ES-I3 (cell line): Measurements from ENCODE around the gene SKP1.

Experiments
- H3K36me3 ChIP-seq: 2 replicates; pipeline ENCODE4 v1.6.1; 2013; ENCODE audit warnings: mild to moderate bottlenecking, low read length, control low read depth, moderate library complexity; ENCODE audit not compliant: insufficient read depth
- H3K4me1 ChIP-seq: 2 replicates; pipeline ENCODE4 v1.6.1; 2013; ENCODE audit warnings: mild to moderate bottlenecking, control low read depth, low read length; ENCODE audit not compliant: insufficient read depth
- H3K9ac ChIP-seq: 2 replicates; pipeline ENCODE4 v1.6.1; 2013; ENCODE audit warnings: low read depth, mild to moderate bottlenecking, low read length, moderate library complexity
- H3K9me3 ChIP-seq: 2 replicates; pipeline ENCODE4 v1.6.1; 2013; ENCODE audit warnings: mild to moderate bottlenecking, low read length, moderate library complexity; ENCODE audit not compliant: control insufficient read depth, insufficient read depth

SKP1 gene

DNA sequence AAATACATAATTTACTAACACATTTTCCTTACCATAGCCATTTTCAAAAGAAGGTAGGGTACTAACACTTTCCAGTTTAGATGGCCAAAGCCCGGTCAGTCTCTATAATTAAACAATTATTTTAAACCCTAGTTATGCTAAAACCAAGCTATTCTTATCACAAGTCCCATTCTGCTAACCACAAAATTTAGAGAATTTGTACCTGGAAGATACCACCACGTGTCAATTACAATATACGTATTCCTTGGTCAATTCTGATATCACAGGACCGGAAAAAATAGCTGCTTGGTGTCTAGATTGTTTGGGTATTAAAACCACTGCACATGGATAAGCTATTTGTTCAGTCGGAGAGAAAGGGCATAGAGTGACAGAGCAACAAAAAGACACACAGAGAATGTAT lies 18.9 kb upstream of the SKP1 start:
- no peaks in the 10 kb centered on the region for H3K4me1 ChIP-seq
- H3K9ac ChIP-seq: no peak overlapping the region
- no peaks in the 10 kb centered on the region for H3K9me3 ChIP-seq
- peaks cover 26% of the 10 kb centered on the region for H3K36me3 ChIP-seq

DNA sequence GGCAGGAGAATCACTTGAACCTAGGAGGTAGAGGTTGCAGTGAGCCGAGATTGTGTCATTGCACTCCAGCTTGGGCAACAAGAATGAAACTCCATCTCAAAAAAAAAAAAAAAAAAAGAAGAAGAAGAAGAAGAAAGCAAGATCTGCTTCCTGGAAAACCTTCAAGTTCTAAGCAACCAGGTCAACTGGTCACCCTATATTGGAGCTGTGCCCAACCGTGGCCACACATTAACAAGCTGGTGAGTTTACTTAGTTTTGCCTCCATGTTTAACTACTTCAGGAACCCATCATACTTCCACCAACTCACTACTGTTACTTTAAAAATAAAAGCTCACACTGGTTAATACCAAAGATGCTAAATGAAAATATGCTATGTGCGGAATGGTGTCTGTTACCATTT lies 12.3 kb upstream of the SKP1 start:
- no peak overlapping the region for H3K9ac ChIP-seq
- H3K4me1 ChIP-seq: no peaks in the 10 kb centered on the region
- no peaks in the 10 kb centered on the region for H3K36me3 ChIP-seq
- H3K9me3 ChIP-seq: no peaks in the 10 kb centered on the region

DNA sequence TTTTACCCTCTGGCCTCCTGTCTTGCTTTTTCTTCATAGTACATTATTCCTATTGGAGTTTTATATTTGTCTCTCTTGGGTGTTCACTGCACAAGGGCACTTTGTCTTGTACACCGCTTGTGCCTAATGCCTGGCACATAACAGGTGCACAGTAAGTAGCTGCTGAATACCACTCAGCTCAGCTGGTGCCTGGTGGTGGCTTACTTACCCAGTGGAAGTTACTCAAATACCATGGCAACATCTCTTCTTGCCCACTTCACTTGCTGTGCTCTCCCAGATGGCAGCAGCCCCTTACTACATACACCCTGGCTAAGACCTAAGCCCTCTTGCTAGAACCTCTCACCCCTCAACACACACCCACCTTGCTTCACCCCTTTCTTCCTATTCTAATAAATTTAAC lies 11.3 kb upstream of the SKP1 start:
- Histone ChIP-seq H3K36me3 (no peaks in the 10 kb centered on the region), H3K4me1 (no peaks in the 10 kb centered on the region), H3K9ac (no peak overlapping the region), H3K9me3 (no peaks in the 10 kb centered on the region)

DNA sequence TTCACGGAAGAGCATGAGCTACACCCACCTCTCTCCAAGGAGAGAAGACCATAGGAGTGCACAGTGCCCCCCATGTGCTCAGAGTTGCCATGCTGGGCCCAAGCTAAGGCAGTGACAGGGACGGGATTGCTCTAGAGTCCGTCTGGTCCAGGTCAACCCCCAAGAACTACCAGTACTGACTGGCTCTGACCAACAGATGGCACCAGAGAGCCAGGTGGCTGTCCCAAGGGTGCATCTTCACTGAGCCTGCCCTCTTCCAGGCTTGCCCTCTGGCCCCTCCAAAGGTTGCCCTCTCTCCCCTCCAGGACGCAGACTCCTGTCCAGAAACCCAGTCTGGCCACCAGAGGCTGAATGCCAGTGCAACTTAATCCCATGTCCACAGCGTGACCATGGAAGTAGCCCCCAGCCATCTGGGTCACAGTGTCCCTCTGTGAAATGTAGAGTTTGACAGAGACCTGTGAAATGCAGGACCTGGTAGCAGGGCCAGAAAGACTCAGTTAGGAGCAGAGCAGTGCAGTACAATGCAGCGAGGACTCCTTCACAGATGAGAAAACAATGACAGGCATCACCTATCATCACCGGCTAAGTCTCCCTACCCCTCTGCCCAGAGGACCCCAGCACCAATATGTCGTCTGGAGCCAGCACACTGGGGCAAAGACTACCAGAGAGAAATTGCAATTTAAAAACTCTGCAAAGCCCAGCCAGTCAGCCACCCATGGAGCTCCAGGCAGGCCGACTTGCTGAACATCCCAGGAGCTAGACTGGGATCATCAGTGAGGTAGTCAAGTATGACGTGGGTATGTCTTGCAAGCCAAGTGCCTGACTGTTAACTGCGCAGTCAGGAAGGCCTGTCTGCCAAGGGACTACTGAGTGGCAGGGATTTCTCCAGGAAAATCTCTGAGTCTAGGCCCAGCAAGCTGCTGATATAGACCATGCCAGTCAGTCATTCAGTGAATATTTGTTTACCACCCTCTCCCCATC lies 7.7 kb upstream of the SKP1 start:
- no peak overlapping the region for H3K9ac ChIP-seq
- no peaks in the 10 kb centered on the region for H3K4me1 ChIP-seq
- H3K36me3 ChIP-seq: no peaks in the 10 kb centered on the region
- H3K9me3 ChIP-seq: no peaks in the 10 kb centered on the region

DNA sequence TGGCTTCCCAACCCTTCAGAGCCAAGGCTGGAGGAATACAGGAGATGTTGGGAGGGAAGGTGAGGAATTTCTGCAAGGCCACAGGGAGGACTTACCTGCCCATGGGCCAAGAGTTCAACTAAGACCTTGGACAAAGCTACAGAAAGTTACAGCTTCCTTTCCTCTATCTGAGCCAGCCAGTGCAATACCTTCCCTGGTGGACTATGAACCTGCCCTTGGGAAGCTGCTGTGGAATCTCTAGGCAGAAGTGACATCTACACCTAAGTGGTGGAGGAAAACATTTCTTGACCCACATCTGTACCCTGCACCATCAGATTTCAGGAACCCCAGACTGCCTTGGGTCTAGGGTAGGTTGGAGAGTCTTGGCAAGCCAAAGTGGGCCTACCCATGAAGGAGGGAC lies 6.7 kb upstream of the SKP1 start:
- Histone ChIP-seq H3K9me3 (no peaks in the 10 kb centered on the region), H3K4me1 (no peaks in the 10 kb centered on the region), H3K9ac (no peak overlapping the region), H3K36me3 (no peaks in the 10 kb centered on the region)

DNA sequence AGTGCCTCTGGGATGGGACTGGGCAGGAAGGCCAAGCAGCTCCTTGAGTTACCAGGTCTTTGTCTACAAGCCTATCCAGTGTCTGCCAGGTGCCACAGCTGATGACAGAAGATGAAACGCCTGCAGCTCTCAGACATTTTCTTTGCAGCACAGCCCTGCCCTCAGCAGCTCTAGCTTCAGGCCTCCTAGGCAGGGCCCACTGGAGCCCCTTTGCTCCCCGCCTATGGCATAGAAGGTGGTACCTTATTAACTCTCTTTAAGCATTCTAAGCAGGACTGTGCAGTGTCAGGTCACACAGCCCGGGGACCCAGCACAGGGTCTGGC lies 1.3 kb upstream of the SKP1 start:
- H3K36me3 ChIP-seq: no peaks in the 10 kb centered on the region
- no peaks in the 10 kb centered on the region; the same call in 1 of the 2 replicates for H3K4me1 ChIP-seq
- H3K9ac ChIP-seq: peak overlapping the region; percentile 96; the same call in 1 of the 2 replicates
- no peaks in the 10 kb centered on the region for H3K9me3 ChIP-seq

DNA sequence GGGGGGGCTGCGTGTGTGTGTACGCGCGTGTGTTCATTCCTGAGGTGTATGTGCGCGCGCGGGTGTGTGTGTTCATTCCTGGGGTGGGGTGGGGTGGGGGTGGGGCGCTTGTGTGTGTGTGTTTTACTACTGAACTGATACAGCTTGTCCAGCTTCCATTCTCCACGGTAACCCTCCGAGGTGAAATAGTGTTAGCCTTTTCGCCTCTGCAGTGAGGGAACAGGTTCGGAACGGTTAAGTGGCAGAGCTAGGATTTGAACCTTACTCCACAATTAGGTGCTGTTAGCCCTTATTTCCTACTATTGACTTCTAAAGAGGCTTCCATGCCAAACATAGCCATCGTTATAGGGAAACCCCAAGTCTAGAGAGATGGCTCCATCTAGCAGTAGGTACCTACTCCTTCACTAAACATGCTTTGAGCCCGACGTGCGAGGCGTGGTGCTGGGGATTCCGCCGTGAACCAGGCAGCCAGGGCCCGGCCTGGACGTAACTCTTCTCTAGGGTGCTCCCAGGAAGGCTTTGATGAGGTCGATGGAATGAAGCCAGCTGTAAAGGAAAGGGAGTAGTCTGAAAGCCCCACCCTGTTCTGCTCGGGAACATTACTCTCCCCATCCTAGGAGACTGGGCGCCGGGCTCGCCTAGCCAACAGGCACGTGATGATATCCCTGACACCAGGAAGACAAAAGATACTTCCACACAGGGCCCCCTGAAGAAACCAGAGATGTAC lies 782 bp upstream of the SKP1 start:
- Histone ChIP-seq H3K9me3 (no peaks in the 10 kb centered on the region), H3K9ac (peak overlapping the region; percentile 96), H3K4me1 (no peaks in the 10 kb centered on the region; the same call in 1 of the 2 replicates), H3K36me3 (no peaks in the 10 kb centered on the region; the same call in 1 of the 2 replicates)

DNA sequence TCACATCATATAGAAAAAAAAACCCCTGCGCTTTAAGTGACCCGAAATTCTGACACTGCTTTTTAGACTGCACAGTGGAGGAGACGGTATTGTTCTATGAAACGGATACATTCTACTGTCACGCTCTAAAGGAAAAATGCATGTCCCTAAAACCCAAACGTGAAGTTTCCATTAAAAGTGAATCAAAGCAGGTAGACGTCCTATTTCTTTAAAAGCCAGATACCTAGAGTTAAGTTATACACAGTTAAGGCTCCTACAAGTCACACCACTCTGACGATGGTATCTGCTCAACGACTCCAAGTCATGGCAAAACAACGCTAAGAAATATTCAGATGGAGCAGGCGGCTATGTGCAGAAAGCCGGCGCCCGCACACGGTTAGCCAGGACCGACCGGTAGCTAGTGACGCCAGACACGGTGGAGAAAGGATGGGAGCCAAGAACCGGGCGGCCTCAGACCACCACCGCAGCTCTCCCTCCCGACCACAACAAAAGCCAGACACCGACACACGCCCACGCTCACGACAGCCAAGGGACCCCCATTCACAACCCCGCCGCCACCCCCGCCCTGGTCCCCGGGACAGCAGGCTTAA lies 734 bp downstream of the SKP1 start:
- peaks cover 8% of the 10 kb centered on the region for H3K36me3 ChIP-seq
- H3K9ac ChIP-seq: peak overlapping the region; percentile 96
- no peaks in the 10 kb centered on the region for H3K9me3 ChIP-seq
- H3K4me1 ChIP-seq: no peaks in the 10 kb centered on the region; the same call in 1 of the 2 replicates

DNA sequence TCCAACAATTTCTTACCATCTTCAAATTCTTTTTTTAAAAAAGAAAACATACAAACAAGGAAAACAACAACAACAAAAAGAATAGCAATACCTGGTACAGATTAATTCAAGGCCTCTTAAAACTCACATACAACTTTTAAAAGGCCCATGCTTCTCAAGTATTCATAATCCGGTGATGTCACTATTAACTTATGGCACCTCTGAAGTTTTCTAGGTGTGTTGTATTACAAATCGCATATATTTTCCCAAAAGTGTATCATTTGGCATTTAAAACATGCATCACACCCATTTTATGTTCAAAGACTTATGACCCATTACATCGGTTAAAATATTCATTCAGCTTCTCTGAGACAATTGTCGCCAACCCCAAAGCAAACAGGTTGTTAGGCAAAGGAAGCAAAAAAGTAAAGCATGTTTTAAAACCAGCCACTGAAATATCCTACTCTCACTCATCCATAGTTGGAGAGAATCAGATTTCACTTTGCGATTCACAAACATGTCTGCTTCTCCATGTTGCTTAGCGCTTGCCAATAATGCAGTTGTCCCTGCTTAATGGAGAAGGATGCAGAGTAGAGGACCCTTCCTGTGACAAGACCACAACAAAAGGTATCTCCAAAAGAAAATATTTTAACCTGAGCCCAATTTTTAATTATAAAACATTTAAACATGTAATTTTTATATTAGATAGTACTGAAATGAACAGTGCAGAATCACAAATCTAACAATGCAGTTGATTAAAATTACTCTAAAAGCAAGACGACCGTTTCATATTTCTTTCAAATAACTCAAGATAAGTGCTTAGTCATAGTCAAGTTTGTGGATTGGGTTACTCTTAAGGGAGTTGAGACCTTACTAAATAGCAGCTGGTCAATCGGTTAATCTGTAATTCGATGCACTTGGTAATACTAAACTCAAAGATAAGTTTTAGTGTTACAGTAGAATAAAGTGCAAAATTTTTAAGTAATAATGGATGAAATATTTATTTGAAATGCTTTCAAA lies 1.6 kb downstream of the SKP1 start:
- H3K36me3 ChIP-seq: peaks cover 16% of the 10 kb centered on the region
- peak overlapping the region; percentile 96 for H3K9ac ChIP-seq
- no peaks in the 10 kb centered on the region; the same call in 1 of the 2 replicates for H3K4me1 ChIP-seq
- no peaks in the 10 kb centered on the region for H3K9me3 ChIP-seq

DNA sequence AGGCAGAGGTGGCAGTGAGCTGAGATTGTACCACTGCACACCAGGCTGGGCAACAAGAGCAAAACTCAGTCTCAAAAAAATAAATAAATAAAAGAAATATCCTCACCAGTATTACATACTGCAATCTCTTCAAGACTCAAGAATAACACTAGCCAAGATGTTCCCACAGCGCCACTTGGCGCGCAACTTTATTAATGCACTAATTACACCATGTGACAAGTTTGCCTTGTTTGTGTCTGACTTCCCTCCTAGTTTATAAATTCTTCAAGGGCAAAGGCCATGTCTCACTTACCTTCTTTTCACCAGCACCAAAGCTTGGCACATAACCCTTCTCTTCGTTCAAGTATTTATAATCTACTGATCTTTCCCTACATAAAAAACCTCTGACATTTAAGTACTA lies 4.8 kb downstream of the SKP1 start:
- Histone ChIP-seq H3K4me1 (no peaks in the 10 kb centered on the region; the same call in 1 of the 2 replicates), H3K36me3 (peaks cover 25% of the 10 kb centered on the region), H3K9me3 (no peaks in the 10 kb centered on the region), H3K9ac (no peak overlapping the region)

DNA sequence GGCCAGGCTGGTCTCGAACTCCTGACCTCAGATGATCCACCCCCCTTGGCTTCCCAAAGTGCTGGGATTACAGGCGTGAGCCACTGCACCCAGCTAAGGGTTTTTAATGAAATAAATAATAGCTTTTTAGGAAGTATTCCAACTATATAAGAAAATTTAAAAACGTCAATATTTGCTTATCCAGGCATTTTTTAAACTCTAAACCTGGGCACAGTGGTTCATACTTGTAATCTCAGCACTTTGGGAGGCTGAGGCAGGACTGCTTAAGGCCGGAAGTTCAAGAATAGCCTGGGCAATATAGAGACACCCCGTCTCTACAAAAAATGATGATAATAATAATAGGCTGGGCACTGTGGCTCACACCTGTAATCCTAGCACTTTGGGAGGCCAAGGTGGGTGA lies 14.2 kb downstream of the SKP1 start:
- H3K9ac ChIP-seq: no peak overlapping the region
- peaks cover 11% of the 10 kb centered on the region for H3K36me3 ChIP-seq
- no peaks in the 10 kb centered on the region for H3K4me1 ChIP-seq
- H3K9me3 ChIP-seq: peaks cover 6% of the 10 kb centered on the region

DNA sequence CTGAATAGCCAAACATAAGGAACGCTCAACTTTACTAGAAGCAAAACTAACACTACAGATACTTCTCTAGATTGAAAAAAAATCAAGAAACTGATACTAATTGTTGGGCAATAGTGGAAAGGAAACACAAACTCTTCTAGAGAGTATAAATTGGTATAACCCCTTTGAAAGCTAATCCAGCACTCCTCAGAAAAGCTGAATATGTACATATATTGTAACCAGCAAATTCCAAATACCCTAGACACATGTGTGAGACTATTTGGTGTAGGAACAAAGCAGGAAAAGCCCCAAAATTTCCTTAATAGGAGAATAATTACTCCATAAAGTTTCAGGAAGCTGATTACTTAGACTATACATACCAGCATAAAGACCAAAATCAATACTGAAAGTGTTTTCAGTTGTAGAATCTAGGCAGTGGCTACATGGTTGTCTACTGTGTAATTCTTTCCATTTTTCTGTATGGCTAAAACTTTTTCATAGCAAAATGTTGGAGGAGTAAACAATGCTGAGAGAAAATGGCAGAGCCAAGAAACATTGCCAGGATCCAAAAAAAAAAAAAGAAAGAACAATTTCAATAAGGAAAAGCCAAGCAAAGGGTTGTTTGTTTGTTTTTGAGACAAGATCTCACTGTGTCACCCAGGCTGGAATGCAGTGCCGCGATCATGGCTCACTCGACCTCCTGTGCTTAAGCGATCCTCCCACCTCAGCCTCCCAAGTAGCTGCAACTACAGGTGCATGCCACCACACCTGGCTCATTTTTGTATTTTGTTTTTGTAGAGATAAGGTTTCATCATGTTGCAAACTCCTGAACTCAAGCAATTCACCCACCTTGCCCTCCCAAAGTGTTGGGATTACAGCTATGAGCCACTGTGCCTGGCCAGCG lies 15.0 kb downstream of the SKP1 start:
- H3K36me3 ChIP-seq: peaks cover 11% of the 10 kb centered on the region
- no peak overlapping the region for H3K9ac ChIP-seq
- H3K4me1 ChIP-seq: no peaks in the 10 kb centered on the region
- H3K9me3 ChIP-seq: peaks cover 6% of the 10 kb centered on the region

DNA sequence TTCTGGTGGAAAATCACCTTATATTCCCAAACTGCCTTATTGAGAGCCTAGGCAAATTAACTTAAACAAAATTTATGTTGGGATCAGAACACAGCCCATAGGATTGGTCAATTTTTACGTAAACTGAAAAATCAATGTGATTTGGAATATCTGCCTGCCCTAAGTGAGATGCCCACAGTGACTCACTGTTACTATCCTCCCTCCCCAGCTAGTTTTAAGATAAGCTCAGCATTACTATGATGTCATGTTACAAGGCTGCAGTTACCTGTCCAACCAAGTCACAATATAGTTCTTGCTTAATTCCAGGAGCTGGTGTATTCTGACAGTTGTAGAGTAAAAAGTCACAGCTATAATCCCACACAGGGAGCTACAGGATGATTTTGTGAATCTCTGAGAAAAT lies 23.1 kb downstream of the SKP1 start:
- Histone ChIP-seq H3K9me3 (no peaks in the 10 kb centered on the region), H3K4me1 (0 out of 2 replicates have a peak, but pooled peaks cover 8% of the 10 kb centered on the region), H3K9ac (no peak overlapping the region), H3K36me3 (peaks cover 27% of the 10 kb centered on the region)
